Spleen (tissue), 7 donors: ENCODE results near the gene LMO4.

Experiments
- CTCF ChIP-seq, 11 experiments: fragments of 200-600 bp in 7 of 11; fragments of 450-650 bp in 4 of 11; sonication (generic) in 4 of 11; IDR thresholded peaks in 8 of 11; conservative IDR thresholded peaks in 3 of 11; 1 replicate in 7 of 11; 2 replicates in 4 of 11; pipeline versions ENCODE4 v1.4.0 to v1.8.0; 2016 to 2021; ENCODE audit warnings: antibody characterized with exemption in 11 of 11, inconsistent platforms in 4 of 11, mild to moderate bottlenecking in 1 of 11
- POLR2A ChIP-seq, 3 donors: fragments of 450-650 bp; IDR thresholded peaks; one replicate each; pipeline ENCODE4 v1.5.1; 2017; ENCODE audit warnings: antibody characterized with exemption in 3 of 3, mild to moderate bottlenecking in 1 of 3
- POLR2AphosphoS5 ChIP-seq, 3 donors: sonication (generic); formaldehyde crosslinking; IDR thresholded peaks; one replicate each; pipeline ENCODE4 v1.5.1; 2017; ENCODE audit warnings: antibody characterized with exemption in 3 of 3
- donor health status: DM: no; HTN: no; CAD: no; lungs with moderate emphysema.
- donor health status: DM: no; HTN: no; CAD: no.
- donor health status: DM: no; HTN: no; CAD: no.

GRCh38 chr1:87292684-87293493 is 35.8 kb upstream of the LMO4 start:
- TF ChIP-seq CTCF (IDR thresholded peaks at IDR 0.05 in 8 of 11, conservative IDR thresholded peaks at IDR 0.05 in 3 of 11) (peak in 10 of 11 experiments; percentile 20 to 80 (median 68)), POLR2A (IDR thresholded peaks at IDR 0.05) (no peak), POLR2AphosphoS5 (IDR thresholded peaks at IDR 0.05) (no peak)
